ENCODE data around the gene GSG1L2. TPM values are rescaled to one million over a fixed set of nuclear protein-coding genes. Genes with fewer than 3 reads are reported as not detected.

GSG1L2 gene
- total RNA-seq, result not detected in 2 replicates

GRCh38 chr17:9821921-9822320 lies at the start of gene GSG1L2:
Gene GSG1L2 (minus strand): TSS chr17:9822079. CDS start chr17:9822071, 8 bp downstream.

GRCh38 chr17:9825641-9826150 lies 3.8 kb upstream of the GSG1L2 start, which contains the start of gene GLP2R:
Gene GLP2R (plus strand): TSS chr17:9825924. CDS start chr17:9826064, 140 bp downstream.

GRCh38 chr17:9790889-9791876 lies 30.7 kb downstream of the GSG1L2 start, which contains the start of gene DHRS7C:
Gene DHRS7C (minus strand): TSS chr17:9791592. CDS start chr17:9791284, 308 bp downstream.

Other genes starting within 250 kb of the GSG1L2 start
- 66.9 and 81.6 TPM in 2 replicates for gene STX8, start 246.3 kb downstream of the GSG1L2 start, total RNA-seq
- not detected in 2 replicates for gene CFAP52, start 245.4 kb downstream of the GSG1L2 start, total RNA-seq
- 0.09 and 0.18 TPM in 2 replicates for gene USP43, start 176.6 kb downstream of the GSG1L2 start, total RNA-seq
- gene DHRS7C, start 30.5 kb downstream of the GSG1L2 start, total RNA-seq, result not detected in 2 replicates
- not detected in 2 replicates for gene GLP2R, start 3.8 kb upstream of the GSG1L2 start, total RNA-seq
- not detected in 2 replicates for gene RCVRN, start 83.2 kb upstream of the GSG1L2 start, total RNA-seq